ENCODE results near the gene IFNGR1. TPM values are rescaled to one million over a fixed set of nuclear protein-coding genes. Genes with fewer than 3 reads are reported as not detected.

Gene IFNGR1
- total and polyA plus RNA-seq, 10 of the 15 experiments (the other 5 are each of a cell fraction or from before 2014, with no cell fraction given): 89.0 to 296 (median 138) TPM

- TF ChIP-seq RELB (IDR thresholded peaks at IDR 0.05; ENCODE audit: low read depth) (peak; percentile 76), CHD1 (IDR thresholded peaks at IDR 0.05; ENCODE audit: low read depth, low read length) (no peak), NFXL1 (IDR thresholded peaks at IDR 0.05; ENCODE audit: borderline replicate concordance) (no peak), RAD51 (IDR thresholded peaks at IDR 0.05) (no peak), ZNF24 (IDR thresholded peaks at IDR 0.05) (0 out of 2 replicates have a peak, but pooled peaks have one; percentile 27), POLR2AphosphoS2 (IDR thresholded peaks at IDR 0.05; ENCODE audit: low read depth, low read length) (no peak), JUNB (IDR thresholded peaks at IDR 0.05) (peak; percentile 54), GATAD2B (conservative IDR thresholded peaks at IDR 0.05; ENCODE audit: low read depth) (no peak), JUND (IDR thresholded peaks at IDR 0.05; ENCODE audit: low read depth, low read length) (peak; percentile 55; the same call in 1 of the 2 replicates)
These were observed 27.6 kb upstream of the IFNGR1 start (continued) for GRCh38 chr6:137246791-137247202.

GRCh38 chr6:137246164-137246563 is 27.0 kb upstream of the IFNGR1 start:
- Histone ChIP-seq H3K4me2 (ENCODE audit: control insufficient read depth, insufficient read depth) (no peak overlapping the region), H3K9ac (ENCODE audit: control insufficient read depth, insufficient read depth, low read length) (no peak overlapping the region), H3K9me3 (replicated peaks; ENCODE audit: control insufficient read depth, insufficient read depth, low read length) (peaks cover 5% of the 10 kb centered on the region), H3K27ac (ENCODE audit: control insufficient read depth, insufficient read depth) (no peak overlapping the region), H3K27me3 (replicated peaks in 1 of 2; ENCODE audit: control insufficient read depth in 2 of 2, insufficient read depth in 2 of 2, low read length in 1 of 2) (no peaks in the 10 kb centered on the region), H3K4me3 (no peak overlapping the region), H3K79me2 (ENCODE audit: control insufficient read depth, insufficient read depth, low read length) (no peaks in the 10 kb centered on the region), H4K20me1 (ENCODE audit: control insufficient read depth, insufficient read depth) (no peaks in the 10 kb centered on the region), H3K36me3 (ENCODE audit: control insufficient read depth in 2 of 2, insufficient read depth in 2 of 2, low read length in 1 of 2) (no peaks in the 10 kb centered on the region), H2AFZ (ENCODE audit: control insufficient read depth, low read depth, low read length) (no peak overlapping the region), H3K4me1 (ENCODE audit: control insufficient read depth, insufficient read depth, low read length) (peaks cover 11% of the 10 kb centered on the region)
- no peak for DNase-seq (ENCODE audit: low read depth, low spot score)
- in situ Hi-C loops (cut with MboI) (no loop called here), intact Hi-C loops (cut with micrococcal nuclease; ENCODE audit: unreplicated experiment) (no loop called here)
- FAIRE-seq: no peak
- BruUV-seq (replicated peaks): no TSS peak
- no peak for ATAC-seq
- WGBS (ENCODE audit: insufficient coverage, insufficient replicate concordance, low lambda C conversion rate, missing lambda C conversion rate): 98% methylated on average over 4 of the region's 4 CpGs
- POLR2A ChIA-PET: interaction anchor here (1.2 to 3.9 kb wide), 8 partner anchors 9 to 32 kb away, joined by 3 to 29 read pairs (median 8); no protein-coding TSS in a partner anchor
- CTCF ChIA-PET: interaction anchor here (1.3 to 3.5 kb wide), 8 partner anchors 8 to 152 kb away, joined by 3 to 21 read pairs (median 6); no protein-coding TSS in a partner anchor
- SMC1A ChIA-PET (ENCODE audit: uncharacterized antibody, unreplicated experiment): interaction anchor here (0.8 to 3.9 kb wide), 17 partner anchors 8 to 169 kb away, joined by 3 to 64 read pairs (median 12); partner anchors contain the start of gene IL22RA2
- TF ChIP-seq JUND (IDR thresholded peaks at IDR 0.05; ENCODE audit: low read depth, low read length): no peak
- TF ChIP-seq RUNX3 (IDR thresholded peaks at IDR 0.05; ENCODE audit: low read length): no peak
- TF ChIP-seq KAT2A (conservative IDR thresholded peaks at IDR 0.05; ENCODE audit: control insufficient read depth, low read depth, low read length): no peak
- TF ChIP-seq ZNF592 (IDR thresholded peaks at IDR 0.05): no peak
- RAD21 ChIA-PET (ENCODE audit: unreplicated experiment): interaction anchor here (1.0 to 4.1 kb wide), 16 partner anchors 9 to 170 kb away, joined by 3 to 80 read pairs (median 8); no protein-coding TSS in a partner anchor

All from GM12878 (cell line).